AG10803 (cell line): Measurements from ENCODE around the gene HACD3.

ENCODE experiments used
- DNase-seq: peaks from one replicate; pipeline ENCODE4 v3.0.0; 2010; ENCODE audit warnings: low read depth
- H3K4me3 ChIP-seq: 2 replicates; pipeline ENCODE4 v1.5.1; 2011; ENCODE audit warnings: mild to moderate bottlenecking, low read length, control low read depth
- CTCF ChIP-seq: conservative IDR thresholded peaks from 2 replicates; pipeline ENCODE4 v1.5.1; 2011; ENCODE audit warnings: mild to moderate bottlenecking, low read length, control low read depth, inconsistent platforms

Gene HACD3

GRCh38 chr15:65516997-65517865 lies 13.0 kb upstream of the HACD3 start, which contains the start of gene DPP8:
Gene DPP8 (minus strand): TSS chr15:65517689. CDS start chr15:65512553, 5,136 bp downstream.
- peak; percentile 88 for TF ChIP-seq CTCF
- peak within 1 kb of the TSS; percentile 97 for H3K4me3 ChIP-seq
- peak; percentile 94 for DNase-seq

- DNase-seq = no peak
- TF ChIP-seq CTCF = no peak
- no peak overlapping the region for H3K4me3 ChIP-seq
Measured at GRCh38 chr15:65517866-65518207, 12.4 kb upstream of the HACD3 start.

GRCh38 chr15:65518633-65519285 lies 11.5 kb upstream of the HACD3 start:
- H3K4me3 ChIP-seq = no peak overlapping the region
- DNase-seq = no peak
- no peak for TF ChIP-seq CTCF

- no peak overlapping the region for H3K4me3 ChIP-seq
- no peak for TF ChIP-seq CTCF
- DNase-seq = no peak
Measured at GRCh38 chr15:65521350-65521749, 8.9 kb upstream of the HACD3 start.

- DNase-seq = no peak
- no peak for TF ChIP-seq CTCF
- H3K4me3 ChIP-seq = no peak overlapping the region
Measured at GRCh38 chr15:65524226-65524625, 6.0 kb upstream of the HACD3 start.

GRCh38 chr15:65525622-65526021 lies 4.6 kb upstream of the HACD3 start:
- no peak for TF ChIP-seq CTCF
- DNase-seq = no peak
- no peak overlapping the region for H3K4me3 ChIP-seq
